Sigmoid colon (tissue), 7 donors: Measurements from ENCODE around the gene MAST2. TPM values are rescaled to one million over a fixed set of nuclear protein-coding genes. Genes with fewer than 3 reads are reported as not detected.
"Not testable (repeated sequence)": the region's sequence is repeated elsewhere in the genome, so short reads cannot be mapped to it uniquely, and the experiment has no call there.

Experiments
- DNase-seq: peaks from one replicate; pipeline ENCODE4 v3.0.0-alpha.2; 2019
- H3K27ac ChIP-seq, 4 donors: fragments of 200-600 bp; sonication (generic); one replicate each; pipeline ENCODE4 v1.5.1; 2016 to 2019; ENCODE audit warnings: mild to moderate bottlenecking in 1 of 4
- H3K27me3 ChIP-seq, 3 donors: fragments of 200-600 bp; sonication (generic); one replicate each; pipeline ENCODE4 v1.5.1; 2019; ENCODE audit warnings: mild to moderate bottlenecking in 1 of 3
- H3K36me3 ChIP-seq, 4 donors: fragments of 200-600 bp; sonication (generic); one replicate each; pipeline ENCODE4 v1.5.1; 2016 to 2019
- H3K4me1 ChIP-seq, 4 donors: fragments of 200-600 bp; sonication (generic); one replicate each; pipeline ENCODE4 v1.5.1; 2017 to 2019
- H3K4me3 ChIP-seq, 4 donors: fragments of 200-600 bp; sonication (generic); one replicate each; pipeline ENCODE4 v1.5.1; 2017 to 2019; ENCODE audit warnings: mild to moderate bottlenecking in 2 of 4, moderate library complexity in 1 of 4
- H3K9me3 ChIP-seq, 4 donors: fragments of 200-600 bp in 3 of 4; sonication (generic) in 3 of 4; one replicate each; pipeline versions ENCODE4 v1.5.1 to v1.6.1; 2013 to 2019
- EP300 ChIP-seq, 4 donors: sonication (generic); formaldehyde crosslinking; IDR thresholded peaks; one replicate each; pipeline ENCODE4 v1.6.1; 2017; ENCODE audit warnings: antibody characterized with exemption in 4 of 4
- POLR2A ChIP-seq, 2 donors: fragments of 450-650 bp; IDR thresholded peaks; one replicate each; pipeline ENCODE4 v1.6.1; 2016; ENCODE audit warnings: antibody characterized with exemption in 2 of 2, mild to moderate bottlenecking in 2 of 2, moderate library complexity in 2 of 2
- POLR2AphosphoS5 ChIP-seq, 4 donors: sonication (generic); formaldehyde crosslinking; IDR thresholded peaks; one replicate each; pipeline ENCODE4 v1.6.1; 2017; ENCODE audit warnings: antibody characterized with exemption in 4 of 4
- WGBS, 2 donors: extraction: QIAGEN DNeasy Blood & Tissue Kit; methylation state at CpG; one replicate each; pipeline ENCODE4 v1.1.7; 2013; 5-methylcytosine and 5-hydroxymethylcytosine counted together
- intact Hi-C: fragments of 100-400 bp; cut with DNase I; formaldehyde crosslinking; loops from one replicate; pipeline ENCODE4 v1.15.1; 2023
- polyA plus RNA-seq, 3 donors: library from polyadenylated mRNA; stranded (reverse); fragments of 200-250 nt; gene quantifications; one replicate each; pipeline ENCODE4 v1.2.3, GENCODE V29; 2013
- total RNA-seq, 4 donors: library from RNA; depleted of rRNA; stranded (reverse); fragments of >200 nt; gene quantifications; one replicate each; pipeline ENCODE4 v1.1.0, GENCODE V29; 2016
- TF ChIP-seq, protein P1 (sequence below), 4 experiments: fragments of 450-650 bp in 3 of 4; fragments of 200-600 bp in 1 of 4; IDR thresholded peaks; one replicate each; pipeline ENCODE4 v1.5.1; 2016 to 2019; ENCODE audit warnings: antibody characterized with exemption in 4 of 4, mild to moderate bottlenecking in 3 of 4, moderate library complexity in 2 of 4
- donor health status: healthy with polysubstance abuse.
- donor health status: Bipolar disorder and iron deficiency.
- donor health status: healthy.

The MAST2 gene
- total and polyA plus RNA-seq, 7 donors = 19.3 to 54.0 (median 32.0) TPM

DNA sequence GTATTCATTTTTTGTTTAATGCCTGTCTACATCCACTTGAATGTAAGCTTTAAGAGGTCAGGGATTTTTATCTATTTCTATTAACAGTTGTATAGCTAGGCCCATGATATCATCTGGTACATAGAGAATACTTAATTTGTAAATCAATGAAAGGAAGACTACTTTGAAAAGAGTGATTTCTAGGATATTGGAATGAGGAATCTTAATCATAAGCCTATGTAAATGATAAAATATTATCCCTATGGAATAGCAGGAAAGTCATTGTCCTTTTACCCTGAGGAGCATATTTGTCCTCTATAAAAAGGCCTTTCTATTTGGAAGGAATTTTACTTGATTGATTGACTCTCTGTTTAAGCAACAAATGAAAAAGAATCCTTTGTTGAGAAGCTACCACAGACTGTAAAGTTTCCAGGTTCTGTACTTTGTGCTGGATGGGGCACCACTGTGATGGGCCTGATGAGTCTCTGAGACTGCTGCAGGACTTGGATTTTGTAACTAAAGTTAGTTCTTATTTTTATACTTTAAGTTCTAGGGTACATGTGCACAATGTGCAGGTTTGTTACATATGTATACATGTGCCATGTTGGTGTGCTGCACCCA, 53.8 kb downstream of the MAST2 start:
- no peaks in the 10 kb centered on the region for H3K27me3 ChIP-seq
- H3K9me3 ChIP-seq = no peaks in the 10 kb centered on the region
- H3K4me1 ChIP-seq = no peaks in the 10 kb centered on the region
- H3K4me3 ChIP-seq = no peak overlapping the region
- no peak for DNase-seq
- no peaks in the 10 kb centered on the region for H3K36me3 ChIP-seq
- TF ChIP-seq, protein P1, sequence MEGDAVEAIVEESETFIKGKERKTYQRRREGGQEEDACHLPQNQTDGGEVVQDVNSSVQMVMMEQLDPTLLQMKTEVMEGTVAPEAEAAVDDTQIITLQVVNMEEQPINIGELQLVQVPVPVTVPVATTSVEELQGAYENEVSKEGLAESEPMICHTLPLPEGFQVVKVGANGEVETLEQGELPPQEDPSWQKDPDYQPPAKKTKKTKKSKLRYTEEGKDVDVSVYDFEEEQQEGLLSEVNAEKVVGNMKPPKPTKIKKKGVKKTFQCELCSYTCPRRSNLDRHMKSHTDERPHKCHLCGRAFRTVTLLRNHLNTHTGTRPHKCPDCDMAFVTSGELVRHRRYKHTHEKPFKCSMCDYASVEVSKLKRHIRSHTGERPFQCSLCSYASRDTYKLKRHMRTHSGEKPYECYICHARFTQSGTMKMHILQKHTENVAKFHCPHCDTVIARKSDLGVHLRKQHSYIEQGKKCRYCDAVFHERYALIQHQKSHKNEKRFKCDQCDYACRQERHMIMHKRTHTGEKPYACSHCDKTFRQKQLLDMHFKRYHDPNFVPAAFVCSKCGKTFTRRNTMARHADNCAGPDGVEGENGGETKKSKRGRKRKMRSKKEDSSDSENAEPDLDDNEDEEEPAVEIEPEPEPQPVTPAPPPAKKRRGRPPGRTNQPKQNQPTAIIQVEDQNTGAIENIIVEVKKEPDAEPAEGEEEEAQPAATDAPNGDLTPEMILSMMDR (IDR thresholded peaks at IDR 0.05) = no peak
- no peak for TF ChIP-seq EP300 (IDR thresholded peaks at IDR 0.05)
- TF ChIP-seq POLR2A (IDR thresholded peaks at IDR 0.05) = no peak
- no peak for TF ChIP-seq POLR2AphosphoS5 (IDR thresholded peaks at IDR 0.05)
- no peak overlapping the region for H3K27ac ChIP-seq
- intact Hi-C loops = no loop called here

DNA sequence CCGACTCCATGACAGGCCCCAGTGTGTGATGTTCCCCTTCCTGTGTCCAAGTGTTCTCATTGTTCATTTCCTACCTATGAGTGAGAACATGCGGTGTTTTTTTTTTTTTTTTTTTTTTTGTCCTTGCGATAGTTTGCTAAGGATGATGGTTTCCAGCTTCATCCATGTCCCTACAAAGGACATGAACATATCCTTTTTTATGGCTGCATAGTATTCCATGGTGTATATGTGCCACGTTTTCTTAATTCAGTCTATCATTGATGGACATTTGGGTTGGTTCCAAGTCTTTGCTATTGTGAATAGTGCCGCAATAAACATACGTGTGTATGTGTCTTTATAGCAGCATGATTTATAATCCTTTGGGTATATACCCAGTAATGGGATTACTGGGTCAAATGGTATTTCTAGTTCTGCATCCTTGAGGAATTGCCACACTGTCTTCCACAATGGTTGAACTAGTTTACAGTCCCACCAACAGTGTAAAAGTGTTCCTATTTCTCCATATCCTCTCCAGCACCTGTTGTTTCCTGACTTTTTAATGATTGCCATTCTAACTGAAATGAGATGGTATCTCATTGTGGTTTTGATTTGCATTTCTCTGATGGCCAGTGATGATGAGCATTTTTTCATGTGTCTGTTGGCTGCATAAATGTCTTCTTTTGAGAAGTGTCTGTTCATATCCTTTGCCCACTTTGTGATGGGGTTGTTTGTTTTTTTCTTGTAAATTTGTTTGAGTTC, 54.5 kb downstream of the MAST2 start:
- H3K4me3 ChIP-seq, intact Hi-C loops, H3K4me1 ChIP-seq, H3K9me3 ChIP-seq, DNase-seq, H3K27ac ChIP-seq, H3K36me3 ChIP-seq, H3K27me3 ChIP-seq: not testable (repeated sequence)
- 92 to 94% methylated on average over 4 to 5 of the region's 6 CpGs for WGBS, 2 donors

DNA sequence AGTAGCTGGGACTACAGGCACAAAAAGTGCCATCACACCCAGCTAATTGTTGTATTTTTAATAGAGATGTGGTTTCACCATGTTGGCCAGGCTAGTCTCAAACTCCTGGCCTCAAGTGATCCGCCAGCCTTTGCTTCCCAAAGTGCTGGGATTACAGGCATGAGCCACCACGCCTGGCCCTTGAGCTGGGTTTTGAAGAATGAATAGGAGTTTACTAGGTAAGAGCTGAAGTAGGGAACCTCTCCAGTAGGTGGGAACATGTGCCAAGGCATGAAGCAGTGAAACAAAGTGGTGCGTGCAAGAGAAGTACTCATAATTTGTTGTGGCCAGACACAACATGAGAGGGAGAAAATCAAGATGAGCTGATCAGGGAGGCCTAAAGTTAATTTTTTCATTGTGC, 55.8 kb downstream of the MAST2 start:
- Histone ChIP-seq H3K4me1 (peaks cover 0 to 10% (median 5%) of the 10 kb centered on the region in 4 donors), H3K4me3 (no peak overlapping the region), H3K9me3 (no peaks in the 10 kb centered on the region), H3K27ac (no peak overlapping the region), H3K27me3 (no peaks in the 10 kb centered on the region), H3K36me3 (no peaks in the 10 kb centered on the region)
- intact Hi-C loops = no loop called here
- no peak for DNase-seq
- TF ChIP-seq POLR2AphosphoS5 (IDR thresholded peaks at IDR 0.05) (no peak), POLR2A (IDR thresholded peaks at IDR 0.05) (no peak), EP300 (IDR thresholded peaks at IDR 0.05) (no peak)
- TF ChIP-seq, protein P1 (IDR thresholded peaks at IDR 0.05) = no peak
- 98 to 99% methylated on average over 3 of the region's 3 CpGs for WGBS, 2 donors

DNA sequence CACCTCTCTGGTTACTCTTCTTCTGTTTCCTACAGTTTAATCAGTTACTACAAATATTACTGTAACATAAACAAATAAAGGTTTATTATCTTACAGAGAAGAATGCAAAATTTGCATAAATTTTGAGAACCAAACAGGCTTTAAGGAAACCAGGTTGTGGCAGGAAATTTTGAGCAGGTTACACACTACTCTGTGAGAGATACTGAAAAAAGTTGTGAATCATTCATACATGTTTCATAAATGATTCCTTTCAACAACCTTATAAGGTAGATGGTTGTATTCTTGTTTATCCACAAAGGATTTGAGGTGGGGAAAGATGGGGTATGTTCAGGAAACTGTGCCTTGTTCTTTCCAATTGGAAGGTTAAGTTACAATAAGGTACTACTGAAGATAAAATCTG, 58.6 kb downstream of the MAST2 start:
- Histone ChIP-seq H3K27me3 (no peaks in the 10 kb centered on the region), H3K27ac (no peak overlapping the region), H3K4me3 (no peak overlapping the region), H3K4me1 (peaks cover 0 to 20% (median 9%) of the 10 kb centered on the region in 4 donors), H3K36me3 (no peaks in the 10 kb centered on the region), H3K9me3 (no peaks in the 10 kb centered on the region)
- TF ChIP-seq POLR2A (IDR thresholded peaks at IDR 0.05) (no peak), POLR2AphosphoS5 (IDR thresholded peaks at IDR 0.05) (no peak), EP300 (IDR thresholded peaks at IDR 0.05) (no peak)
- TF ChIP-seq, protein P1 (IDR thresholded peaks at IDR 0.05) = no peak
- DNase-seq = no peak
- intact Hi-C loops = no loop called here

DNA sequence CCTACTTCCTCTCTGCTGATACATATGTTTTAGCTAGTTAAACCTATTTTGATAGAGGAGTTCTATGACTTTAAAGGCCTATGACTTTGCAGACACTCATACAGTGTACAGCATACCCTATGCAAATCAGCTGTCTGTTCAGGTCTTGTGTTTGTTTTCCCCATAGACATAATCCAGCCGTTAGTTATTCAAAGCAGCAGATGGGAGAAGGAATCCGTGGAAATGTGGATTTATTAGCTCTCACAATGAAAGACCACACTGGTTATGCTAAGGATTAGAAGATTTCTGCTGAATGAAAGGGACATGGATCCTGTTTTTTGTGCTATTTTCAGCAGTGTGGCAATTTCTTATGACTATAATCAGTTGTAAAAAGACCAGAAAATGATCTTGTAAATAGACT, 59.8 kb downstream of the MAST2 start:
- WGBS, 2 donors = 16 to 55% methylated on average over 2 of the region's 2 CpGs
- H3K36me3 ChIP-seq = no peaks in the 10 kb centered on the region
- intact Hi-C loops = no loop called here
- no peak overlapping the region for H3K4me3 ChIP-seq
- TF ChIP-seq, protein P1 (IDR thresholded peaks at IDR 0.05) = no peak
- no peak for TF ChIP-seq EP300 (IDR thresholded peaks at IDR 0.05)
- no peak for TF ChIP-seq POLR2AphosphoS5 (IDR thresholded peaks at IDR 0.05)
- TF ChIP-seq POLR2A (IDR thresholded peaks at IDR 0.05) = no peak
- H3K27ac ChIP-seq = no peak overlapping the region
- no peaks in the 10 kb centered on the region for H3K9me3 ChIP-seq
- no peak for DNase-seq
- no peaks in the 10 kb centered on the region for H3K27me3 ChIP-seq
- H3K4me1 ChIP-seq = peaks cover 0 to 20% (median 9%) of the 10 kb centered on the region in 4 donors
